ENCODE results near the gene ZNF225.
"Not testable (repeated sequence)": the region's sequence is repeated elsewhere in the genome, so short reads cannot be mapped to it uniquely, and the experiment has no call there.

Gene ZNF225

GRCh38 chr19:44164327-44164672 is 51.1 kb downstream of the ZNF225 start:
- DNase-seq, result no peak

GRCh38 chr19:44164673-44165512 is 51.7 kb downstream of the ZNF225 start, which contains the start of gene ZNF226:
TSS of gene ZNF226 (plus strand) at chr19:44165100. CDS start at chr19:44170081, 4,981 bp downstream.
- DNase-seq, result peak; percentile 91

GRCh38 chr19:44170660-44171059 is 57.5 kb downstream of the ZNF225 start:
- not testable (repeated sequence) for DNase-seq

- no peak for DNase-seq
Measured at GRCh38 chr19:44176590-44176989, 63.4 kb downstream of the ZNF225 start.

DNA sequence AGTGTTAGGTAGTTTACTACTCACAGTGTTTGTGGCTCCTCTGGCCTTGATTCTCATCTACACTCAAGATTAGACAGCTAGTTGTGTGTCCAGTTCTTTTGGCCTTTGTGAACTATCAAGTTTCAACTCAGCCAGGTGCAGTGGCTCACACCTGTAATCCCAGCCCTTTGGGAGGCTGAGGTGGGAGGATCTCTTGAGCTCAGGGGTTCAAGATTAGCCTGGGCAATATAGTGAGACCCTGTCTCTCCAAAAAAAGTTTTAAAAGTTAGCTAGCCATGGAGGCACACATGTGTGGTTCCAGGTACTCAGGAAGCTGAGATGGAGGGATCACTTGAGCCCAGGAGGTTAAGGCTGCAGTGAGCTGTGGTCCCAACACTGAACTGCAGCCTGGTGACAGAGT is 67.8 kb downstream of the ZNF225 start:
- no peak for DNase-seq

DNA sequence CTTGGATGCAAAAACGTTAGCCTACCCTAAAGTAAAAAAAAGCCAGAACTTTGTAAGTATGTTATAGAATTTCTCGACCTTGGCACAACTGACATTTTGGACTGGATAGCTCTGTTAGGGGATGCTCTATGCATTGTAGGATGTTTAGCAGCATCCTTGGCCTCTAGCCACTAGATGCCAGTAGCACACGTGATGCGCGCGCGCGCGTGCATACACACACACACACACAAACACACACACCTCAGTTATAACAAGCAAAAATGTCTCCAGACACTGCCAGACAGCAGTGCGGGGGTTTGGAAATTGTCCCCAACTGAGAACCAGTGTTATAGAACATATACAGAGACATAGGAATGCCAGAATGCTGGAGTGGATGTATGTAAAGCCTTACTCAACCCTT is 68.9 kb downstream of the ZNF225 start:
- DNase-seq, result no peak
